Panc1 (cell line): ENCODE measurements around the gene TBX3. TPM values are rescaled to one million over a fixed set of nuclear protein-coding genes. Genes with fewer than 3 reads are reported as not detected.

ENCODE experiments used
- ATAC-seq: fragments of 200-7000 bp; cut with Tn5 transposase; 2 replicates; pipeline ENCODE4 v1.9.1; 2020; ENCODE audit warnings: mild to moderate bottlenecking, moderate library complexity
- BruUV-seq: library from RNA; stranded (reverse); fragments of 400-500 nt; replicated peaks from 2 replicates; lab custom pipeline; 2021; lab: Mats Ljungman, UMichigan
- CTCF ChIA-PET: fragments of 300-600 bp; sonication (Branson Sonifier 250); formaldehyde crosslinking; loops from one replicate; lab custom pipeline; 2022; ENCODE audit warnings: antibody characterized with exemption; lab: Charles Lee
- POLR2A ChIA-PET: fragments of 300-600 bp; sonication (Branson Sonifier 250); formaldehyde crosslinking; loops from one replicate; lab custom pipeline; 2022; ENCODE audit warnings: antibody characterized with exemption; lab: Charles Lee
- DNase-seq: peaks from one replicate; pipeline ENCODE4 v3.0.0-alpha.2; 2010; ENCODE audit warnings: low read depth, low spot score
- H3K27ac ChIP-seq: 2 replicates; pipeline ENCODE4 v1.5.1; 2011; ENCODE audit warnings: mild to moderate bottlenecking, low read length, inconsistent platforms
- H3K27me3 ChIP-seq: fragments of 200-500 bp; sonication (Bioruptor generic); 2 replicates; pipeline ENCODE4 v1.6.0; 2014; ENCODE audit warnings: low read length, inconsistent platforms; ENCODE audit not compliant: control insufficient read depth, insufficient read depth
- H3K36me3 ChIP-seq: fragments of 200-500 bp; sonication (Bioruptor generic); 2 replicates; pipeline ENCODE4 v1.5.1; 2014; ENCODE audit warnings: inconsistent platforms, mild to moderate bottlenecking, low read length, moderate library complexity; ENCODE audit not compliant: control insufficient read depth, insufficient read depth
- H3K4me1 ChIP-seq: 2 replicates; pipeline ENCODE4 v1.5.1; 2011; ENCODE audit warnings: inconsistent platforms, mild to moderate bottlenecking, low read length, moderate library complexity; ENCODE audit not compliant: control insufficient read depth, insufficient read depth
- H3K4me3 ChIP-seq, 2 experiments: 2 replicates each; pipeline ENCODE4 v1.5.1; 2011 to 2012; ENCODE audit warnings: low read depth in 2 of 2, low read length in 2 of 2, mild to moderate bottlenecking in 2 of 2, inconsistent platforms in 1 of 2, moderate library complexity in 1 of 2
- H3K9me3 ChIP-seq: fragments of 200-500 bp; sonication (Bioruptor generic); 2 replicates; pipeline ENCODE4 v1.5.1; 2014; ENCODE audit warnings: low read depth, mild to moderate bottlenecking, inconsistent platforms, low read length, moderate library complexity; ENCODE audit not compliant: control insufficient read depth, insufficient read depth
- CTCF ChIP-seq: fragments of 450-650 bp; IDR thresholded peaks from 2 replicates; pipeline ENCODE4 v1.5.1; 2017; ENCODE audit warnings: mild to moderate bottlenecking
- POLR2AphosphoS5 ChIP-seq: IDR thresholded peaks from 2 replicates; pipeline ENCODE4 v1.6.1; 2012; ENCODE audit warnings: mild to moderate bottlenecking, low read depth, low read length, moderate library complexity
- SIN3A ChIP-seq: IDR thresholded peaks from 2 replicates; pipeline ENCODE4 v1.6.1; 2012; ENCODE audit warnings: low read depth, mild to moderate bottlenecking, low read length, moderate library complexity, borderline replicate concordance; ENCODE audit not compliant: insufficient read depth
- TCF7L2 ChIP-seq: IDR thresholded peaks from 2 replicates; pipeline ENCODE4 v1.6.1; 2011; ENCODE audit warnings: mild to moderate bottlenecking, low read depth, low read length, inconsistent platforms
- in situ Hi-C: cut with HindIII; loops from 2 replicates; pipeline ENCODE4 v1.10.0; 2016; ENCODE audit warnings: low sequenced_read_pairs, low pct_unique_long_range_greater_than_20kb
- intact Hi-C: fragments of 100-400 bp; cut with micrococcal nuclease; formaldehyde crosslinking; loops from one replicate; pipeline ENCODE4 v1.10.0; 2022; ENCODE audit not compliant: unreplicated experiment
- total RNA-seq: library from RNA; stranded (reverse); gene quantifications from one replicate; pipeline ENCODE4 v1.2.1, GENCODE V29; 2021; ENCODE audit not compliant: unreplicated experiment
- TF ChIP-seq, protein P1 (sequence below), 2 experiments: IDR thresholded peaks; 2 replicates each; pipeline ENCODE4 v1.6.1; 2011 to 2012; ENCODE audit warnings: low read depth in 2 of 2, control low read depth in 1 of 2, low read length in 1 of 2, mild to moderate bottlenecking in 1 of 2, moderate library complexity in 1 of 2; ENCODE audit not compliant: insufficient read depth in 1 of 2

The TBX3 gene
- total RNA-seq, 1 experiment from 2014 or later = 5.1 TPM

DNA sequence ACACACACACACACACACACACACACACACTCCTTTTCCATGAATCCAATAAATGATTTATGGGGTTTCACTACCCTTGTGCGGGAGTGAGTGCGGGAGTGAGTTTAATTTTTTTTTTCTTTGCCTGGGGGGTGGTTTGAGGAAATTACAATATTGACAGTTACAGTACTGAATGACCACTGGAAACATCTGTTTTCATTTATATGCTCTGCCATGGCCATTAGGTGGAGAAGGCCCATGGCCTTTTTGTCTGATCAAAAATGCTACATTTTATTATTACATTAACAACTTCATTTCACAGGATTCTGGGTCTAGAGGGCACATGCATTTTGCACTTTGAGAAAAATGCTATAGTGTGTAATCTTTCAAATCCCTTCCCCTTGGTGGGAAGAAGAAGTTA lies 5.9 kb downstream of the TBX3 start:
- Histone ChIP-seq H3K27me3 (no peaks in the 10 kb centered on the region), H3K4me1 (0 out of 2 replicates have a peak, but pooled peaks cover 2% of the 10 kb centered on the region), H3K4me3 (no peak overlapping the region), H3K9me3 (no peaks in the 10 kb centered on the region), H3K27ac (no peak overlapping the region), H3K36me3 (no peaks in the 10 kb centered on the region)
- in situ Hi-C loops = no loop called here
- no peak for DNase-seq
- ChIA-PET CTCF (no interaction called here), POLR2A (no interaction called here)
- BruUV-seq = no TSS peak
- no peak for ATAC-seq
- TF ChIP-seq, protein P1, sequence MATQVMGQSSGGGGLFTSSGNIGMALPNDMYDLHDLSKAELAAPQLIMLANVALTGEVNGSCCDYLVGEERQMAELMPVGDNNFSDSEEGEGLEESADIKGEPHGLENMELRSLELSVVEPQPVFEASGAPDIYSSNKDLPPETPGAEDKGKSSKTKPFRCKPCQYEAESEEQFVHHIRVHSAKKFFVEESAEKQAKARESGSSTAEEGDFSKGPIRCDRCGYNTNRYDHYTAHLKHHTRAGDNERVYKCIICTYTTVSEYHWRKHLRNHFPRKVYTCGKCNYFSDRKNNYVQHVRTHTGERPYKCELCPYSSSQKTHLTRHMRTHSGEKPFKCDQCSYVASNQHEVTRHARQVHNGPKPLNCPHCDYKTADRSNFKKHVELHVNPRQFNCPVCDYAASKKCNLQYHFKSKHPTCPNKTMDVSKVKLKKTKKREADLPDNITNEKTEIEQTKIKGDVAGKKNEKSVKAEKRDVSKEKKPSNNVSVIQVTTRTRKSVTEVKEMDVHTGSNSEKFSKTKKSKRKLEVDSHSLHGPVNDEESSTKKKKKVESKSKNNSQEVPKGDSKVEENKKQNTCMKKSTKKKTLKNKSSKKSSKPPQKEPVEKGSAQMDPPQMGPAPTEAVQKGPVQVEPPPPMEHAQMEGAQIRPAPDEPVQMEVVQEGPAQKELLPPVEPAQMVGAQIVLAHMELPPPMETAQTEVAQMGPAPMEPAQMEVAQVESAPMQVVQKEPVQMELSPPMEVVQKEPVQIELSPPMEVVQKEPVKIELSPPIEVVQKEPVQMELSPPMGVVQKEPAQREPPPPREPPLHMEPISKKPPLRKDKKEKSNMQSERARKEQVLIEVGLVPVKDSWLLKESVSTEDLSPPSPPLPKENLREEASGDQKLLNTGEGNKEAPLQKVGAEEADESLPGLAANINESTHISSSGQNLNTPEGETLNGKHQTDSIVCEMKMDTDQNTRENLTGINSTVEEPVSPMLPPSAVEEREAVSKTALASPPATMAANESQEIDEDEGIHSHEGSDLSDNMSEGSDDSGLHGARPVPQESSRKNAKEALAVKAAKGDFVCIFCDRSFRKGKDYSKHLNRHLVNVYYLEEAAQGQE (IDR thresholded peaks at IDR 0.05; ENCODE audit: insufficient read depth in 1 of 2, low read depth in 2 of 2, low read length in 1 of 2) = no peak
- TF ChIP-seq TCF7L2 (no peak), SIN3A (no peak), POLR2AphosphoS5 (no peak), CTCF (no peak)
- intact Hi-C loops = no loop called here

DNA sequence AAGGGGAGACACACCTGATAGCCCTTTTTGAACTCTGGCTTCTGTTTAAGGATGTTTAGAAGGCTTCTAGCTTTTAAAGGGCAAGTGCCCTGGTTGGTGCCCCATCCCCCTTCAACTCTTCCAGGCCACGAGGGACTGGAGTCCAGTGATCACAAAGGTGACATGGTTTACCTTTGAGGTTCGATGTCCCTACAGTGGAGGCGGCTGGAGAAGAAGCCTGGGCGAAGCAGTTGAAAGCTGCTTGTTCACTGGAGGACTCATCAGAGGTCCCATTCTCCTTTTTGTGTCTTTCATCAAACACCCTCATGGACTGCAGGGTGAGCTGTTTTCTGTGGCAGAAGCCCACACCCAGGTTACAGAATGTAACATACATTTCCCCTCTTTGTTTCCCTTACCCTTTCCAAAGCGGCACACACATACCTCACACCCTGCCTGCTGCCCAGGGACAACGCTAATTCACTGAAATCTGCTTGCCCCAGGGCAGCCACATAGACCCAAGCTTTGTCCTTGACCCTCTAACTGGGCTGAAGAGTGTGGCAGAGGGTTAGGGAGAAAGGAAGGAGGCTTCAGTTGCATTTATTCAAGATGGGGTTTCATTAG lies 7.7 kb downstream of the TBX3 start:
- intact Hi-C loops (no loop called here), in situ Hi-C loops (no loop called here)
- ChIA-PET POLR2A (no interaction called here), CTCF (interaction anchor here (0.7 kb wide), 1 partner anchor 287 kb away, joined by 13 read pairs; no protein-coding TSS in a partner anchor)
- no peaks in the 10 kb centered on the region for H3K27me3 ChIP-seq
- H3K27ac ChIP-seq = no peak overlapping the region
- ATAC-seq (no peak), DNase-seq (no peak)
- H3K4me1 ChIP-seq = 0 out of 2 replicates have a peak, but pooled peaks cover 2% of the 10 kb centered on the region
- H3K9me3 ChIP-seq = no peaks in the 10 kb centered on the region
- no peak for TF ChIP-seq SIN3A
- no peak for TF ChIP-seq POLR2AphosphoS5
- TF ChIP-seq, protein P1 (IDR thresholded peaks at IDR 0.05; ENCODE audit: insufficient read depth in 1 of 2, low read depth in 2 of 2, low read length in 1 of 2) = no peak
- no peak for TF ChIP-seq TCF7L2
- TF ChIP-seq CTCF = no peak
- no peak overlapping the region for H3K4me3 ChIP-seq
- H3K36me3 ChIP-seq = no peaks in the 10 kb centered on the region
- BruUV-seq = no TSS peak
